HepG2 (cell line): ENCODE data around the gene ZNF273. TPM values are rescaled to one million over a fixed set of nuclear protein-coding genes. Genes with fewer than 3 reads are reported as not detected.

Experiments used
- ARNTL ChIP-seq: sonication (generic); formaldehyde crosslinking; IDR thresholded peaks from 2 replicates; pipeline ENCODE4 v1.4.0; 2020; ENCODE audit warnings: mild to moderate bottlenecking, missing genetic modification reagents
- ATF1 ChIP-seq: IDR thresholded peaks from 2 replicates; pipeline ENCODE4 v1.6.1; 2016; ENCODE audit warnings: mild to moderate bottlenecking, control low read depth
- DNMT1 ChIP-seq: sonication (generic); formaldehyde crosslinking; IDR thresholded peaks from 2 replicates; pipeline ENCODE4 v1.5.1; 2020; ENCODE audit warnings: mild to moderate bottlenecking, missing genetic modification reagents
- EEA1 ChIP-seq: sonication (generic); formaldehyde crosslinking; IDR thresholded peaks from 2 replicates; pipeline ENCODE4 v1.5.1; 2020; ENCODE audit warnings: mild to moderate bottlenecking, missing genetic modification reagents, borderline replicate concordance
- EP300 ChIP-seq, 3 experiments: sonication (generic) in 1 of 3; formaldehyde crosslinking in 1 of 3; IDR thresholded peaks; 2 replicates each; pipeline versions ENCODE4 v1.5.1 to v1.6.1; 2011 to 2020; ENCODE audit warnings: low read depth in 2 of 3, low read length in 2 of 3, borderline replicate concordance in 1 of 3, improper control_type of control experiment in 1 of 3, mild to moderate bottlenecking in 1 of 3, missing genetic modification reagents in 1 of 3, moderate library complexity in 1 of 3
- GABPA ChIP-seq, 2 experiments: IDR thresholded peaks; 2 replicates each; pipeline ENCODE4 v1.6.1; 2011 to 2016; ENCODE audit warnings: low read depth in 2 of 2, low read length in 1 of 2, missing biosample characterization in 1 of 2, missing genetic modification characterization in 1 of 2
- GZF1 ChIP-seq: sonication (generic); formaldehyde crosslinking; IDR thresholded peaks from 2 replicates; pipeline ENCODE4 v1.5.1; 2020; ENCODE audit warnings: mild to moderate bottlenecking, missing genetic modification reagents
- HNRNPLL ChIP-seq: fragments of 200-400 bp; formaldehyde crosslinking; IDR thresholded peaks from 2 replicates; pipeline ENCODE4 v1.6.1; 2017; ENCODE audit warnings: mild to moderate bottlenecking, low read depth, low read length; ENCODE audit not compliant: poor library complexity, severe bottlenecking
- IRX3 ChIP-seq: sonication (generic); formaldehyde crosslinking; IDR thresholded peaks from 2 replicates; pipeline ENCODE4 v1.8.1; 2023; ENCODE audit warnings: mild to moderate bottlenecking, low read depth, missing genetic modification reagents, borderline replicate concordance
- ISX ChIP-seq: sonication (generic); formaldehyde crosslinking; conservative IDR thresholded peaks from 2 replicates; pipeline ENCODE4 v1.5.0; 2020; ENCODE audit warnings: missing genetic modification reagents
- KDM6A ChIP-seq: IDR thresholded peaks from 2 replicates; pipeline ENCODE4 v1.6.1; 2016; ENCODE audit warnings: low read depth
- NKX3-1 ChIP-seq: sonication (generic); formaldehyde crosslinking; IDR thresholded peaks from 2 replicates; pipeline ENCODE4 v1.5.0; 2020; ENCODE audit warnings: missing genetic modification reagents
- SIN3A ChIP-seq: IDR thresholded peaks from 2 replicates; pipeline ENCODE4 v1.6.1; 2011; ENCODE audit warnings: low read depth, mild to moderate bottlenecking, control low read depth, low read length, borderline replicate concordance
- SMAD1 ChIP-seq: sonication (generic); formaldehyde crosslinking; IDR thresholded peaks from 2 replicates; pipeline ENCODE4 v1.4.0; 2020; ENCODE audit warnings: missing genetic modification reagents, low read depth, mild to moderate bottlenecking, borderline replicate concordance
- SMARCC2 ChIP-seq: fragments of 450-650 bp; IDR thresholded peaks from 2 replicates; pipeline ENCODE4 v1.6.1; 2017; ENCODE audit warnings: antibody characterized with exemption, mild to moderate bottlenecking
- SOX13 ChIP-seq, 3 experiments: fragments of 450-650 bp in 1 of 3; sonication (generic) in 1 of 3; formaldehyde crosslinking in 1 of 3; IDR thresholded peaks in 2 of 3; conservative IDR thresholded peaks in 1 of 3; 2 replicates each; pipeline versions ENCODE4 v1.5.0 to v1.6.1; 2016 to 2020; ENCODE audit warnings: antibody characterized with exemption in 1 of 3, mild to moderate bottlenecking in 1 of 3, missing compliant biosample characterization in 1 of 3, missing genetic modification reagents in 1 of 3, moderate library complexity in 1 of 3
- SRY ChIP-seq: sonication (generic); formaldehyde crosslinking; IDR thresholded peaks from 2 replicates; pipeline ENCODE4 v1.8.0; 2022; ENCODE audit warnings: mild to moderate bottlenecking, missing genetic modification reagents
- ZNF224 ChIP-seq: sonication (generic); formaldehyde crosslinking; IDR thresholded peaks from 2 replicates; pipeline ENCODE4 v1.5.0; 2020; ENCODE audit warnings: mild to moderate bottlenecking, missing genetic modification reagents
- ZNF652 ChIP-seq: IDR thresholded peaks from 2 replicates; pipeline ENCODE4 v1.6.1; 2016; ENCODE audit warnings: low read depth, borderline replicate concordance
- ZNF660 ChIP-seq: sonication (generic); formaldehyde crosslinking; IDR thresholded peaks from 2 replicates; pipeline ENCODE4 v1.5.1; 2020; ENCODE audit warnings: mild to moderate bottlenecking, low read depth, missing genetic modification reagents, borderline replicate concordance
- ZNF674 ChIP-seq: sonication (generic); formaldehyde crosslinking; IDR thresholded peaks from 2 replicates; pipeline ENCODE4 v1.5.0; 2020; ENCODE audit warnings: low read depth, mild to moderate bottlenecking, missing genetic modification reagents
- ZNF749 ChIP-seq: sonication (generic); formaldehyde crosslinking; IDR thresholded peaks from 2 replicates; pipeline ENCODE4 v1.8.0; 2022; ENCODE audit warnings: mild to moderate bottlenecking, missing genetic modification reagents, moderate library complexity, borderline replicate concordance
- ZNF788 ChIP-seq: sonication (generic); formaldehyde crosslinking; IDR thresholded peaks from 2 replicates; pipeline ENCODE4 v1.5.0; 2020; ENCODE audit warnings: mild to moderate bottlenecking, missing genetic modification reagents, borderline replicate concordance
- polyA plus RNA-seq, 8 experiments: library from polyadenylated mRNA; depleted of rRNA in 3 of 8; stranded (reverse) in 7 of 8; unstranded in 1 of 8; fragments of >200 nt; fragmentation: Illumina TruSeq in 4 of 8; extraction: Trizol in 4 of 8; gene quantifications; 2 replicates each; pipeline versions ENCODE4 v1.2.1 to v1.2.3, GENCODE V29; 2011 to 2016; ENCODE audit warnings: low read depth in 4 of 8, missing spikeins in 1 of 8, mixed read lengths in 1 of 8; ENCODE audit not compliant: insufficient read depth in 1 of 8
- total RNA-seq, 5 experiments: library from RNA; depleted of rRNA; stranded (reverse); fragments of >200 nt; fragmentation: Illumina TruSeq; extraction: Trizol; gene quantifications; 2 replicates each; pipeline ENCODE4 v1.2.3, GENCODE V29; 2016; ENCODE audit warnings: low read depth in 1 of 5
- TF ChIP-seq, protein P1 (sequence below): IDR thresholded peaks from 2 replicates; pipeline ENCODE4 v1.6.1; 2018; ENCODE audit warnings: missing genetic modification reagents
- TF ChIP-seq, protein P2 (sequence below): sonication (generic); formaldehyde crosslinking; conservative IDR thresholded peaks from 2 replicates; pipeline ENCODE4 v1.8.0; 2022; ENCODE audit warnings: missing genetic modification reagents
- TF ChIP-seq, protein P3 (sequence below): sonication (generic); formaldehyde crosslinking; IDR thresholded peaks from 2 replicates; pipeline ENCODE4 v1.8.1; 2023; ENCODE audit warnings: missing genetic modification reagents, mild to moderate bottlenecking, borderline replicate concordance

Gene ZNF273
- total and polyA plus RNA-seq, 2 of the 13 experiments (the other 11 are each of a cell fraction or from before 2014, with no cell fraction given): 1.7 to 5.8 TPM

DNA sequence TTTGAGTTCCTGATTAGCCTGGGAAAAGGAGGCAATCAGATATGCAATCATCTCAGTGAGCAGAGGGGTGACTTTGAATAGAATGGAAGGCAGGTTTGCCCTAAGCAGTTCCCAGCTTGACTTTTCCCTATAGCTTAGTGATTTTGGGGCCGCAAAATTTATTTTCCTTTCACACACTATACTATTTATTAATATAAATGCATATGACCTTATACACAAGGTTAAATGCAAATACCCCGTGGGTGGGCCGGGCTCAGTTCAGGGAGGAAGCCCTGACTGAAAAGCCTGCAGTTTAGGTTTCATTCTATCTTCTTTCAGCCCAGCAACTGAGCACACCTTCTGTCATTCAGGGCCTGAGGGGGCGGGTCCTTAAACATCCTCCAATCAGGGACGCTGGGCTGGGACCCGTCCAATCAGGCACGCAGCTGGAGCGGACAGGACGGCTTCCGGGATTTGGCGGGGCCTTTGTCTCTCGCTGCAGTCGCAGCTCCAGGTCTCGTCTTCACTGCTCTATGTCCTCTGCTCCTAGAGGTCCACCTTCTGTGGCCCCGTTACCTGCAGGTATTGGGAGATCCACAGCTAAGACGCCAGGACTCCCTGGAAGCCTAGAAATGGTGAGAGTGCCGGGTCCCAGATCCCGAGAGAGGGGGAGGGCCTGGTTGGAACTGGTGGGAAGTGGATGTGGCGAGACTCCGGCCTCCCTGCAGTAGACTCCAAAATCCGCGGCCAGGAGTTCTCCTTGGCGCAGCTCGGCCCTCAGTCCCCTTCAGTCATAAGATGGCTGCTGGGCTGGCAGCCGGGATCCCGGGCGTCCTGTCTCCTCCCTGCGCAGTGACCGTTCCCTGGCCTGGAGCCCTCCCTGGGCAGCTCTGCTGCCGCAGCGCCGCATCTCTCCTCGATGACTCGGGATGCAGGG is at the start of gene ZNF273 (continued):
- peak; percentile 50; the same call in 1 of the 2 replicates for TF ChIP-seq ZNF788 (CRISPR knock-in tag)
- no peak for TF ChIP-seq ZNF652 (CRISPR knock-in tag)
- TF ChIP-seq DNMT1 (CRISPR knock-in tag): no peak
- no peak for TF ChIP-seq SOX13 (IDR thresholded peaks at IDR 0.05)
- no peak for TF ChIP-seq SOX13 (CRISPR knock-in tag; conservative IDR thresholded peaks at IDR 0.05 in 1 of 2, IDR thresholded peaks at IDR 0.05 in 1 of 2)
- no peak for TF ChIP-seq ARNTL (CRISPR knock-in tag)
- no peak for TF ChIP-seq NKX3-1 (CRISPR knock-in tag)
- TF ChIP-seq, protein P1, sequence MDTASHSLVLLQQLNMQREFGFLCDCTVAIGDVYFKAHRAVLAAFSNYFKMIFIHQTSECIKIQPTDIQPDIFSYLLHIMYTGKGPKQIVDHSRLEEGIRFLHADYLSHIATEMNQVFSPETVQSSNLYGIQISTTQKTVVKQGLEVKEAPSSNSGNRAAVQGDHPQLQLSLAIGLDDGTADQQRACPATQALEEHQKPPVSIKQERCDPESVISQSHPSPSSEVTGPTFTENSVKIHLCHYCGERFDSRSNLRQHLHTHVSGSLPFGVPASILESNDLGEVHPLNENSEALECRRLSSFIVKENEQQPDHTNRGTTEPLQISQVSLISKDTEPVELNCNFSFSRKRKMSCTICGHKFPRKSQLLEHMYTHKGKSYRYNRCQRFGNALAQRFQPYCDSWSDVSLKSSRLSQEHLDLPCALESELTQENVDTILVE (CRISPR knock-in tag): no peak
- no peak for TF ChIP-seq EP300 (IDR thresholded peaks at IDR 0.05; ENCODE audit: low read depth in 2 of 2, low read length in 2 of 2)
- TF ChIP-seq EP300 (CRISPR knock-in tag; IDR thresholded peaks at IDR 0.05; ENCODE audit: borderline replicate concordance): no peak
- peak; percentile 39 for TF ChIP-seq GABPA (IDR thresholded peaks at IDR 0.05; ENCODE audit: low read depth, low read length)
- peak; percentile 64 for TF ChIP-seq GABPA (CRISPR knock-in tag; IDR thresholded peaks at IDR 0.05; ENCODE audit: low read depth)
- TF ChIP-seq SMAD1 (CRISPR knock-in tag): no peak
- TF ChIP-seq, protein P2, sequence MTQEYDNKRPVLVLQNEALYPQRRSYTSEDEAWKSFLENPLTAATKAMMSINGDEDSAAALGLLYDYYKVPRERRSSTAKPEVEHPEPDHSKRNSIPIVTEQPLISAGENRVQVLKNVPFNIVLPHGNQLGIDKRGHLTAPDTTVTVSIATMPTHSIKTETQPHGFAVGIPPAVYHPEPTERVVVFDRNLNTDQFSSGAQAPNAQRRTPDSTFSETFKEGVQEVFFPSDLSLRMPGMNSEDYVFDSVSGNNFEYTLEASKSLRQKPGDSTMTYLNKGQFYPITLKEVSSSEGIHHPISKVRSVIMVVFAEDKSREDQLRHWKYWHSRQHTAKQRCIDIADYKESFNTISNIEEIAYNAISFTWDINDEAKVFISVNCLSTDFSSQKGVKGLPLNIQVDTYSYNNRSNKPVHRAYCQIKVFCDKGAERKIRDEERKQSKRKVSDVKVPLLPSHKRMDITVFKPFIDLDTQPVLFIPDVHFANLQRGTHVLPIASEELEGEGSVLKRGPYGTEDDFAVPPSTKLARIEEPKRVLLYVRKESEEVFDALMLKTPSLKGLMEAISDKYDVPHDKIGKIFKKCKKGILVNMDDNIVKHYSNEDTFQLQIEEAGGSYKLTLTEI (CRISPR knock-in tag): no peak
- TF ChIP-seq SIN3A: no peak; the same call in 1 of the 2 replicates
- TF ChIP-seq ISX (CRISPR knock-in tag): no peak
- TF ChIP-seq ZNF674 (CRISPR knock-in tag): no peak
- no peak for TF ChIP-seq KDM6A (CRISPR knock-in tag)
- TF ChIP-seq SMARCC2: no peak
- TF ChIP-seq EEA1 (CRISPR knock-in tag): no peak
- TF ChIP-seq GZF1: no peak
- peak; percentile 36 for TF ChIP-seq HNRNPLL
- TF ChIP-seq ZNF660 (CRISPR knock-in tag): no peak
- no peak for TF ChIP-seq ATF1 (CRISPR knock-in tag)
- no peak for TF ChIP-seq IRX3 (CRISPR knock-in tag)
- peak; percentile 60; the same call in 1 of the 2 replicates for TF ChIP-seq ZNF749
- TF ChIP-seq ZNF224 (CRISPR knock-in tag): 0 out of 2 replicates have a peak, but pooled peaks have one; percentile 30
- TF ChIP-seq, protein P3, sequence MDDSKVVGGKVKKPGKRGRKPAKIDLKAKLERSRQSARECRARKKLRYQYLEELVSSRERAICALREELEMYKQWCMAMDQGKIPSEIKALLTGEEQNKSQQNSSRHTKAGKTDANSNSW (CRISPR knock-in tag): no peak
- no peak for TF ChIP-seq SRY (CRISPR knock-in tag)
